GM21723 (cell line): Measurements from ENCODE around the gene MAFB.

Experiments used
- ATAC-seq: cut with Tn5 transposase; IDR thresholded peaks from one replicate; pipeline ENCODE4 v1.9.1; 2021; ENCODE audit warnings: mild to moderate bottlenecking, moderate library complexity; ENCODE audit not compliant: unreplicated experiment

MAFB gene

DNA sequence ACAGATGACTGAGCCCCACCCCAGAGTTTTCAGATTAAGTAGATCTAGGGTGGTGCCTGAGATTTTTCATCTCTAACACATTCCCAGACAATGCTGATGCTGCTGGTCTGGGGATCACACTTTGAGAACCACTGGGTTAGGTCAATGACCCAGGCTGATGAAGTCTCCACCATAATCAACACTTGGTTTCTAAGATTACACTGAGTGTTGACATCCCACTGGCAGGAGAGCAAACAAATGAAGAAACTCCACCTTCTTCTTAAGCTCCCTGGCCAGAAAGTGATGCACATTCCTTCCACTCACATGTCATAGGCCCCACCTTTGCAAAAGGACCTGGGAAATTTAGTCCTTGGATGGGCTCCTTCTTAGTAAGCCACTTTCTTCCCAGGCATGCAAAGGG, 53.1 kb downstream of the MAFB start:
- ATAC-seq, result no peak
